CD4-positive, alpha-beta T cell treated with Interleukin-12 subunit alpha and Interleukin-12 subunit beta, for 1 hour (primary cell): Measurements from ENCODE around the gene ATP6V1G1.
"Not testable (repeated sequence)": the region's sequence is repeated elsewhere in the genome, so short reads cannot be mapped to it uniquely, and the experiment has no call there.

ENCODE experiments used
- DNase-seq: peaks from one replicate; pipeline ENCODE4 v3.0.0-alpha.2; 2020

Gene ATP6V1G1

DNA sequence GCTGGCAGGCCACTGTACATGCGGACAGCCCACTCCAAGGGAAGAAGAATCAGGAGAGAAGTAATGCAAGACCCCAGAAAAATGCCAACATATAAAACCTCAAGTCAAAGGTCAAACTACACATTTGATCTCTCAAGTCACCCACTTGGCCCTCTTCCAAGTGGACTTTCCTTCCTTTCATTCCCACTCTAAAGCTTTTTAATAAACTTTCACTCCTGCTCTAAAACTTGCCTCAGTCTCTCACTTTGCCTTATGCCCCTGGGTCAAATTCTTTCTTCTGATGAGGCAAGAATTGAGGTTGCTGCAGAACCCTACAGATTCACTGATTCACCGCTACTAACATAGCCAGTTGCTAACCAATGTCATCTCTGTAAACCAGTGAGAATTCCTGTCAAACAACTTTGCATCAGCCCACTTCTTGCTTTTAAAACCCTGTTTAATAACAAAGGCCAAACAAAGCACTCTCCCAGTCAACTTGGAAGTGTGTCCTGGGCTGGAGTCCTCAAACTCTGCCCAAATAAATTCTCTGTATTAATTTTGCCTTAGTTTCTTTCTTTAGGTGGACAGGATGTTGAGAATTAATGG is 6.9 kb upstream of the ATP6V1G1 start:
- no peak for DNase-seq

DNA sequence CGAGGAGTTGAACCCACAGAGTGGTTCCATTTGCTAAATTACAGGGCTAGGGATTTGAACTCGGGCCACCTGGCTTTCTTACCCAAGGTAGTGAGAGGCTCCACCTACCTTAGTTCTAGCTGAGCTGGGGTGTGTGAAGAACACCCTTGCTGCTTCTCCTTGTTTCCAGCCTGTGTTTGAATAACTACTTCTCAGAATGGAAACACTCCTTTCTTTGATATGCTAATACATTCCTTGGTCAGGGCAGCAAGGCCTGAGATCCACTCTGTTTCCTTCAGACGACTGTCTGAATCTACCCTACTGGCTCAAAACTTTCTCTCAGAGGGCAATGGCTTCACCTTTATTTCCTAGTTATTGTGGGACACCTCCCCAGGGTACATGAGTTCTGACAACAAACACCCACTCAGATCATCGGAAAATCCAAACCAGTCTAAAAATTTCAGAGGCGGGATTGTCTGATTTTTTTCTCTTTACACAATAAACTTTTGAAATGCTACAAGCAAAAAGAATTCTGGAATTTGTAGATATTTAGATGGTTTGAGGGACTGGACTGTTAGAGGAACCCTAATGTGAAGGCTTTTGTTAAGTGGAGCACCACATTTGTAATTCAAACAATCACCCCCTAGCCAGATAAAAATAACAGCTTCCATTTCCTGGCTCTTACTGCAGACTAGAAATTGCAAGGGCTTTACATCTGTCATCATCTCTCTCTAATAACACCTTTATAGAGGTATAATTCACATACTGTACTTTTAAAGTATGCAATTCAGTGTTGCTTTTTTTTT is 4.0 kb upstream of the ATP6V1G1 start:
- no peak for DNase-seq

DNA sequence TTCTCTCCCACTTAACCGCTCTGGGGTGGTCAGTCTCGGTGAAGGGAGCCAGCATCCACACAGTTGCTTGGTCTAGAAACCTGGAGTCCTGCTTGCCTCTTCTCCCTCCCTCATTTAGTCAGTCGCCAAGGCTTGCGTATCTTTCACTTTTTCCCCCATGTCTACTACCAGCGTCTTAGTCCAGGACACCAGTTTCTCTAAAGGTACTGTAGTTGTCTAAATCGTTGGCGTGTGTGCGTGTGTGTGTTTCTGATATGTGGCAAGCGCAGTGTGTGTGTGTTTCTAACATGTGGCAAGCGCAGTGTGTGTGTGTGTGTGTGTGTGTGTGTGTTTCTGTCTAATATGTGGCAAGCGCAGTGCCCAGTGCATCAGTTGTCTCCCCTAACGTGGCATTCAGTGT is 641 bp downstream of the ATP6V1G1 start:
- DNase-seq: peak; percentile 34

DNA sequence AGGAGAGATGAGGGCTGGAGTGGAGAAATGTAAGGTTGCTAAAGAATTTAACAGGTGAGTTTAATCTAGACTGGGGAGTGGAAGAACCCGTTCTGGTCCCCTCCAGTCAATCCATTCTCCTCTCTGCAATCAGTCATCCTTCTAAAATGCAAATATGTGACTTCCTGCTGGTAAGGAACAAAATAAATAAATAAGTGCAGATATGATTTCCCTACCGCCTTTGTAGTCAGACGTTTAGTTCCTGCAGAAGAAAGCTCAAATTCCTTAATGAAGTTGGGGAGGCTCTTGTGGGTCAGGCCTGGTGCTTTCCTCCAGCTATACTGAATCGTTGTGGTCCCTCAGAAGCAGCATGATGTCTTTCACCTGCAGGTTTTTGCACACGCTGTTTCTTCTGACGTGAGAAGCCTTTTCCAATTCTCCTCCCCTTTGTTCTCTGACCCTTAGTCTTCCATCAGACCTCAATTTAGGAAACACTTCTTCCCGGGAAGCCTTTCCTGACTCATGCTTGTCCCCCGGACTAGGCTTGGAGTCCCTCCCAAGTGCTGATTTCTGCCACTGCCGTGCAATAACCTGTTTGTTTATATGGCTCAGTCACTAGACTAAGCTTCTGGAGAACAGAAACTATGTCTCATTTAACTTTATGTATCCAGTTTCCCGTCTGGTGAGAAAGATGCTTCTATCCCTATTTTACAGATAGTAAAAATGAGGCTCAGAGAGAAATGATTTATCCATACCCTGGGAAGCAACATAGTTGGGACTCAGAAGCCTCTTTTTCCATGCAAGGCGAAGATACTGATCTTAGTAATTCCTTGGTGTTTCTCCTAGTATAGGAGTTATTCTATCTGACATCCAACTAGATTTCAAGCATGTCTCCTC is 1.3 kb downstream of the ATP6V1G1 start:
- no peak for DNase-seq

DNA sequence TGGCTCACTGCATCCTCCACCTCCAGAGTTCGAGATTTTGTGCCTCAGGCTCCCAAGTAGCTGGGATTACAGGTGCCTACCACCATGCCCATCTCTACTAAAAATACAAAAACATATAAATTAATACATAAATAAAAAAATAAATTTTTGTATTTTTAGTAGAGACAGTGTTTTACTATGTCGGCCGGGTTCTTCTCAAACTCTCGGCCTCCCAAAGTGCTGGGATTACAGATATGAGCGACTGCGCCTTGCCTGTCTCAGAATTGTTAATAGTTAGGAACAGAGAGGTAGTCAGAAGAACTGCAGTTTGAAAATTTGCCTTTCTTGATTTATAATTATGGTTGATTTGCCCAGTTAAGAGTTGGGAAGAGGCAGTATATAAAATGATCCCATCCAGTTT is 2.8 kb downstream of the ATP6V1G1 start:
- no peak for DNase-seq

DNA sequence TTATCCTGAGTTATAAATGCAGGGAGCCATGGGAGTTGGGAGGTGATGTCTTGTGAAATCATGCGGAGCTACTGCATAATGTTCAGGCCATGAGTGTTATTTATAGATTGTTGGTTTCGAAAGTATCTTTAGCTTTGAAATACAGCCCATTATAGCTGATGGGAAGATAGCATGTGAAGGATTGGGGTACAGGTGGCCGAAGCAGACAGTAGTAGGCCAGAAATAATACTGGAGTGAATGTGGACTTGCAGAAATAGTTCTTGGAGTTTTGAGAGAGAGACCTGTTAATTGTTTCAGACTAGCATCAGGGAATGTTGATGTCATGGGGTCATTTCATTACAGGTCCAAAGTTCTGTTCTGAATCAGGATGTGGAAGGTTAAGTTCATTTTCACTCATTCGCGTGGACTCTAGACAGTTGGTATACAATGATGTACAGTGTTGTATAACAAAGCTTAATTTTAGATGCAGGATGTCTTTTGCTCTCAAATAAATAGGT is 3.8 kb downstream of the ATP6V1G1 start:
- no peak for DNase-seq

DNA sequence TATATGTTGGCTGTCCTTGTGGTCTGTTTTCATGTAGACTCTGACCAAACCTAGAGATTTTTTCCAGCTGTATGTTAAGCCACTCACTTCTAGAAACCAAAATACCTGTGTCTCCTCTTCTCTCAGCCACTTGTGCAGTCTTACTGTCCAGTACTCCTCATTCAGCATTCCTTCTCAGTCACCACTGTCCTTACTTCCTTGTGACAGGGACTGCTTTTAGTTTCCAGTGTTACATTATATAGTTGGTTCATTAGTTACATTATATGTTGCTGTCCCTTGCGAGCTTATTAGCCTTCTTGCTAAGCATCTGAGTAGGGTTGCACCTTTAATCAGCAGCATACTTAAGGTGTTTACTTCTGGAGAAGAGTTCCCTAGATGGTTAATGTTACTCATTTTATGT is 4.3 kb downstream of the ATP6V1G1 start:
- DNase-seq: no peak

DNA sequence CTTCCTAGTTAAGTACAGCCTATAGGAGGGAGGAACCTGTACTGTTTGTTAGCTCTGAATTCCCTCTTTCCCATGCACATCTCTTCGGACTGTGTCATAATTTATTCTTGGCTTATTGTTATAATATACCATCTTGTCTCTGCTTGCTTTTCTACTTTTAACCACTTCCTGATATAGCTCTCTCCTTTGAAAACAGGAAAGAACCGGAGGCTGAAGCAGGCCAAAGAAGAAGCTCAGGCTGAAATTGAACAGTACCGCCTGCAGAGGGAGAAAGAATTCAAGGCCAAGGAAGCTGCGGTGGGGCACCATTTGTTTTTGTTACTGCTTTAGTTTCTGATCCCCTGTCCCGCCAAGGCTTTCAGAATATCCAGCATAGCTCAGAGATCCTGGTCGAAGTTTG is 4.8 kb downstream of the ATP6V1G1 start:
- DNase-seq: peak; percentile 79

DNA sequence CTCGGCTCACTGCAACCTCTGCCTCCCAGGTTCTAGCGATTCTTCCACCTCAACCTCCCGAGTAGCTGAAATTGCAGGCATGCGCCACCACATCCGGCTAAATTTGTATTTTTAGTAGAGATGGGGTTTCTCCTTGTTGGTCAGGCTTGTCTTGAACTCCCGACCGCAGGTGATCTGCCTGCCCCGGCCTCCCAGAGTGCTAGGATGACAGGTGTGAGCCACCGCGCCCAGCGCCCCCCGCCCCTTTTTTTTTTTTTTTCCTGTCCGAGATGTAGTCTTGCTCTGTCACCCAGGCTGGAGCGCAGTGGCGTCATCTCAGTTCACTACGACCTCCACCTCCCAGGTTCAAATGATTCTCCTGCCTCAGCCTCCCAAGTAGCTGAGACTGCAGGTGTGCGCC is 6.6 kb downstream of the ATP6V1G1 start:
- no peak for DNase-seq

DNA sequence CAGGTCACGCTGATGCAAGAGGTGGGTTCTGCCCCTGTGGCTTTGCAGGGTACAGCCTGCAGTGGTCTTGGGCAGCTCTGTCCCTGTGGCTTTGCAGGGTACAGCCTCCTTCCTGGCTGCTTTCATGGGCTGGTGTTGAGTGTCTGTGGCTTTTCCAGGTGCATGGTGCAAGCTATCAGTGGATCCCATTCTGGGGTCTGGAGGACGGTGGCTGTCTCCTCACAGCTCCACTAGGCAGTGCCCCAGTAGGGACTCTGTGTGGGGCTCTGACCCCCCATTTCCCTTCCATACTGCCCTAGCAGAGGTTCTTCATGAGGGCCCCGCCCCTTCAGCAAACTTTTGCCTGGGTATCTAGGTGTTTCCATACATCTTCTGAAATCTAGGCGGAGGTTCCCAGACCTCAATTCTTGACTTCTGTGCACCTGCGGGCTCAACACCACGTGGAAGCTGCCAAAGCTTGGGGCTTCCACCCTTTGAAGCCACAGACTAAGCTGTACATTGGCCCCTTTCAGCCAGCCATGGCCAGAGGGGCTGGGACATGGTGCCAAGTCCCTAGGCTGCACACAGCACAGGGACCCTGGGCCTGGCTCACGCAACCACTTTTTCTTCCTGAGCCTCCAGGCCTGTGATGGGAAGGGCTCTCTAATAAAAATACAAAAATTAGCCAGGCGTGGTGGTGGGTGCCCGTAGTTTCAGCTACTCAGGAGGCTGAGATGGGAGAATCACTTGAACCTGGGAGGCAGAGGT is 13.1 kb downstream of the ATP6V1G1 start:
- DNase-seq: not testable (repeated sequence)

DNA sequence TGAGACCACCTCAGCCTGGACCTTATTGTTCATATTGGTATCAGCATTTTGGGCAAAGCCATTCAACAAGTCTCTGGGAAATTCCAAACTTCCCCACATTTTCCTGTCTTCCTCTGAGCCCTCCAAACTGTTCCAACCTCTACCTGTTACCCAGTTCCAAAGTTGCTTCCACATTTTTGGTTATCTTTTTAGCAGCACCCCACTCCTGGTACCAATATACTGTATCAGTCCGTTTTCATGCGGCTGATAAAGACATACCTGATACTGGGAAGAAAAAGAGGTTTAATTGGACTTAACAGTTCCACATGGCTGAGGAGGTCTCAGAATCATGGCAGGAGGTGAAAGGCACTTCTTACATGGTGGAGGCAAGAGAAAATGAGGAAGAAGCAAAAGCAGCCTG is 14.2 kb downstream of the ATP6V1G1 start:
- not testable (repeated sequence) for DNase-seq

DNA sequence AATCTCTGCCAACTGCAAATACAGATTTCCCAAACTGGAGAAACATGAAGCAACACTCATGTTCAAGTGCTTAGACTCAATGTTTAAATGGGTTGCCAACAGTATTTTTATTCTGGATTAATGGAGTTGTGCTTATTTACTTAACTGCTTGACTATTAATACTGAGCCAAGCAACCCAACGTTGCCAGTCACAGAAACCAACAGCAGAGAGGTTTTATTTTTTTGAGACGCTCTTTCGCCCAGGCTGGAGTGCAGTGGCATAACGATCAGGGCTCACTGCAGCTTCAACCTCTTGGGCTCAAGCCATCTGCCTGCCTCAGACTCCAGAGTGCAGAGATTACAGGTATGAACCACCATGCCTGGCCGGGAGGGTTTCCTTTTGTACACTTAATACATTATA is 15.1 kb downstream of the ATP6V1G1 start:
- no peak for DNase-seq

DNA sequence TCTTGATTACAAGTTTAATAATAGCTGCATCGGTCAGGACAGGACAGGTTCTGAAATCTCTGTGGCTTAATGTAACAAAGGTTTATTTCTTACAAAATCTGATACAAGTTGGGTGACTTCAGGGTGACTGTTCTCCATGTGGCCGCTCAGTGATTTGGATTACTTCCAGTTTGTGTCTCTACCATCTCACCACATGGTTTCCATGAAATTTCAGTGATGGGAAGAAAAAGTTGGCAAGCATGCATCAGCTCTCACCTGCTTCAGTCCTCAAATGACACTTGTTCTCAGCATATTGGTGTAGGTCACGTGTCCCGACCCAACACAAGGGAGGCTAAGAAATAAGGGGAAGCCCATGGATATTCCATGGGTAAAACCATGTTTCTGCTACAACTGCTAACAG is 15.7 kb downstream of the ATP6V1G1 start:
- no peak for DNase-seq

DNA sequence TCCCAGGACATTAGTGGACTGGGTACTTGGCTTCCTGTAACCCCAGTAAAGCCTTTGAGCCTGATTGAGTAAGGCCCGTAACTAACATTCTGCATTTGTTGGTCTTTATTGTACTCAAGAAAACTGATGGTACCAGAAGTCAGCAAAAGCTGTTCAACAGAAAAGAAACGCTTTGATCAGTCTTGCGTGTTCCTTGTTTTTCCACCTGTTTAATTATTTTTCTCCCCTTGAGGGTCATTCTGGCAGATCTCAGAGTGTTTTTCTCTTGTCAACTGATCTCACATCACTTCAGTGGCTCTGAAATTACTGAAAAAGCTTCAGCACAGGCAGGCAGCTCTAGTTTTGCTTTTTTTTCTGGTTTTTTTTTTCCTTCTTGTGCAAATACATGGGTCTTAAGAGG is 17.4 kb downstream of the ATP6V1G1 start:
- no peak for DNase-seq

DNA sequence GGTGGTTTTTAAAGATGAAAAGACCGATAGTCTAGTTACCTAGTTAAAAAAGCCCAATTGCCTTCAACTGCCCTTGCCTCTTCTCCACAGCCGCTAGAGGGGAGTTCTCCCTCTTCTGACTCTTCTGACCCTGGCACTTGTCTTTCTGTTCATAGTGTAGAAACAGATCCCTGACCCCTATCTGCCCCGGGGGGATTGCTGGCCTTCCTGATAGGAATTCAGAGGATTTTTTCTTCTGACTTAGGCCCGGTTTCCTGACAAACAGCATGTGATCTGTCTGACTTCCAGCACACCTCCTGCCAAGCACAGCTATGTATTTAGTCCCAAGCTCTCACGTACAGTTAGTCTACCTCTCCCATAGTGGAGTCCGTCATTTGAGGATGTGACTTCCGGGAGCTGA is 18.5 kb downstream of the ATP6V1G1 start:
- no peak for DNase-seq

DNA sequence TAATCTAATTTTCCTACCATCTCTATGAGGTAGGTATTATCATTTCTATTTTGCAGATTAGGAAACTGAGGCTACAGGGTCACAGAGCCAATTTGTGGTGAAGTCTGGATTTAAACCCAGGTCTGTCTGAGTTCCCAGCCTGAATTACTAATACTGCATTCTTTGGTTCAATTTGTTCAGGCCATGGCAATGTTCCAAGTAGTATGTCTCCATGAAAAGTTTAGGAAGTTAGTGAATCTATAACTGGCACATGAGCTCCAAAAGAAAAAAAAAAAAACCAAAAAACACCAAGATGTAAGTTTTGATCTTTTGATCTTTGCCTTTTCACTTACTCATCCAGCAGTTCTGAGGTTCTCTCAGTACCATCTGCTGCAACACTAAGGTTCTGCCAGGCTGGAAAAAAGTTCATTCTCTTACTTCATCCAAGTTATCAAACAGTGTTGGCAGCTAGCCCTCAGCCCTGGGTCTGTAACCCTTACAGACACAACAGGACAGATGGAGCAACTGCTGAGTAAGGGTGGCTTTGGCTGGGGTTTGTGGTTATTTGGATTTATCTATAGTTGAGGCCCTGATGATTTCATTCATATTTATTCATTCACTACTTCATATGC is 19.1 kb downstream of the ATP6V1G1 start:
- no peak for DNase-seq

DNA sequence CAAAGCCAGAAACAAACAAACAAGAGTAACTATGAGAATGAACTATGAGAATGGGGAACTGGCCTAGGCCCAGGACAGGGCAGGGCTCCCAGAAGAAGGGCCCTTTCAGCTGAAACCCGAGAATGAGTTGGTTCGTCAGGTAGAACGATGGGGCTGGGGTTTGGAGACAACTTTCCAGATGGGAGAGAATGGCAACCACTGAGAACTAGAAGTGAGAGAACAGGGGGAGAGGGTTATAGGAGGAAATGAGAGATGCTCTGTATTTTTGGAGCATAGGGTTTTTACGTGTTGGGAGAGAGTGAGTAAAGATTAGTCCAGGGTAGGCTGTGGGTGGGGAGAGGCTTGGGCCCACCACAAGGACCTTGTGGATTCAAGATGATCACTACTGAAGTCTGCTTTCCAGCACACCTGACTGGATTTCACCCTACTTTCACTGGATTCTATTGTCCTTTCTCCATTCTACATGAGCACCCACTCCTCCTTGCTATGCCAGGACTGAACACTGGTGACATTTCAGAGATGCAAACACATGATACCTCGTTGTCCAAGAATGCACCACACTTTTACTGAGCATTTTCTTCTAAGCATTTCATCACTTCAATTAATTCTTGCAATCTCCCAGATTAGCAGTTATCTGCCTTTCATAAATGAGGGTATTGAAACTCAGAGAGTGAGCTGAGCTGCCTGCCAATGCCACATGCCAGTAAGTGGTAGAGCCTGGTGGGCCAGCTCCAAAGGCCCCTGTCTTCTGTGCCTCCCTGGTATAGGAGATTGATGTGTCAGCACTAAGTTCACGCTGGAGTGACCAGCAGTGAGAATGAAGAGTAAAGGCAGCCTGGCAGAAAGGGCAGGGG is 20.3 kb downstream of the ATP6V1G1 start:
- DNase-seq: no peak

DNA sequence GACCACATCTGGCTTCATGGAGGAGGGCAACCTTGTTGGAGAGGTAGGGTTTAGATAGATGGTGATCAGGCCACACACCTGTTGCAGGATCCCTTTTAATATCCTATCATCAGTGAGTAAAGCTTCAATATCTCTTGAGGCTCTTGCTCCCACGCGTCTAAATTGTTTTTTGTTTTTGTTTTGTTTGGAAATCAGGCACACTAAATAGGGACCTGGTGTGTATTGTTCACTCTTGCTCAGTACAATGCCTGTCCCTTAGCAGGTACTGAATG is 20.9 kb downstream of the ATP6V1G1 start:
- DNase-seq: no peak

DNA sequence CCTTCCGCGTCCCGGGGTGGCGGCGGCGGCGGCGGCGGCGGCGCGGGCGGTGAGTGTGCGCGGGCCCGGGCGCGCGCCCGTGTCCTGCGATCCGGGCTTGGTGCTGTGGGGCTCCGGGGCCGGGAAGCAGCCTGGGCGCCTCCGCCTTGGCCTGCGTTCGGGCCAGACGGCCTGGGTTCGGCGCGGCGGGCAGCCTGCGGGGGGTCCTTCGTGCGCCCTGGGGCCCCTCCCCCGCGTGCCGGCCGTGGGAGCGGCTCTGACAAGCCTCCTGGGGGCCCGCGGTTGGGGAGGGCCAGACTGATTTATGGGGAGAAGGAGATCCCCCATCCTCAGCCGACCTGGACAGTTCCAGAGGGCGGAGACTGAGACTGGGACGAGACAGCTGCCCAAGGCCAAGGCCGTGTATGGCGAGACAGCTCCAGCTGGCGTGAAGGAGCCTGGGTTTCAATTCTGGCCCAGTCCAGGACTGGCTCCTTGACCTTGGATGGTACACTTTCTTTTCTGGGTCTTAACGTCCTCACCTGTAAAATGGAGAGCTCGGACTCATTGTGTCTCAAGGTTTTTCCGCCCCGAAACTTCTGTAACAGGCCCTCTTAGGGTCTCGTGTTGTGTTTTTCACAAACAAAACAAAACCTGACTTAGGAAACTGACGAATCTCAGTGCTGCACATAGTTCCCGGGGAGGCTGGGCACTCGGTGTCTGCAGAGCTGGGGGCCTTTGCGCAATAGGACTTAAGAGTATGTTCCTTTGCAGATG is 24.1 kb downstream of the ATP6V1G1 start:
- no peak for DNase-seq

DNA sequence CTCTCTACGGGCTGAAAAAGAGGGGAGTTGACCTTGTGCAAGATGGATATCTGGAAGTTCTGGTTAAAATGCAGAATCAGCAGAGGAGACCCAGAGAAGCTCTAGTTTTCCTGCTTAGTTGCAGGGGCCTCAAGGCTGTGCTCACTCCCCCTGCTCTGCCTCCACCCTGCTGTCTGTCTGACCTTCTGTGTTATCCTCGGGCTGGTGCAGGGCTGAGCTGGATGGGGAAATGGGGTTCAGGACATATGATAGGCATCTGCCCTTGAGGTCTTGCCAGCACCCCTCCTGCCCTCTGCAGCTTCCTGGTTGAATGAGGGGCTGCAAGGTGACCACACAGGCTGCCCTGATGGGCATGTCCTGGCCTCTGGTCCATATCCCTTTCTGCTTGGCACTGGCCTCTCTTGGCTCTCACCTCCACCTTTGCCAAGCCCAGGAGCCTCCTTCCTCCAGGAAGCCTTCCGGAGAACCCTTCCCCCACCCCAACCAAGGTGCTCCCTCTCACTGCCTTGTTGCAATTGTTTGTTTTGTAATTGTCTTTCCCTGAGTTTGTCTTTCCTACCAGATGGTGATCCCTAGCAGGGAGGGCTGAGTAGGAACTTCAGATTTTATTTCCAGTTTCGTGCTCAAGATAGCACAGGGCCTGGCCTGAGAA is 24.8 kb downstream of the ATP6V1G1 start:
- no peak for DNase-seq
